Breast epithelium (tissue), 3 donors: ENCODE measurements around the gene CFLAR.

Experiments
- CTCF ChIP-seq, 3 donors: fragments of 450-650 bp; IDR thresholded peaks; one replicate each; pipeline ENCODE4 v1.5.1; 2016 to 2017; ENCODE audit warnings: antibody characterized with exemption in 3 of 3, mild to moderate bottlenecking in 3 of 3, moderate library complexity in 3 of 3
- POLR2A ChIP-seq: fragments of 450-650 bp; IDR thresholded peaks from one replicate; pipeline ENCODE4 v1.6.1; 2016; ENCODE audit warnings: antibody characterized with exemption, mild to moderate bottlenecking, moderate library complexity

DNA sequence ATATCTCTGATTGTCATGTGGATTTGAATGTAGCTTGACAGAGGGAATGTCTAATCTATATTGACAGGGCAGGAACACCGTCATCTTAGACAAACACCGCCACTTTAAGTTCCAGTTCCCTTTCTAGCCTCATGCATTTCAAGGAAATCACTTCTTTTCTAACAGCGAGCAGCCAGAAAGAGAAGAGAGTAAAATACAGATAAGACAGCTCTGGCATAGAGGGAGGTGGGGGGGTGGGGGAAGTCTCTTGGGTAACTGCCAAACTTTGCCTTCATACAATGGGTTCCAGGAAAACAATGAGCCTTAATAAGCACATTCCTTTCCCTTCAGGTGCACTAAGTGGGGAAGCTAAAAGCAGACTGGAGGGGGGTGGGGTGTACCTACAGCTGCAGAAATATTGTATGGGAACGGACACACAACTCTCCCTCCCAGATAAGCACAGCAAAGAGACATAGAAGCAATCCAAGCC, 104.2 kb downstream of the CFLAR start:
- TF ChIP-seq POLR2A: no peak
- TF ChIP-seq CTCF (IDR thresholded peaks at IDR 0.05): no peak
